Brain microvascular endothelial cell (primary cell): ENCODE results near the gene RC3H1.
"Not testable (repeated sequence)": the region's sequence is repeated elsewhere in the genome, so short reads cannot be mapped to it uniquely, and the experiment has no call there.

ENCODE experiments used
- DNase-seq: peaks from one replicate; pipeline ENCODE4 v3.0.0-alpha.2; 2020
- H3K27ac ChIP-seq: fragments of 250-450 bp; sonication (Bioruptor Pico); 2 replicates; pipeline ENCODE4 v1.5.1; 2020; ENCODE audit warnings: mild to moderate bottlenecking, moderate library complexity
- H3K27me3 ChIP-seq: fragments of 250-450 bp; sonication (Bioruptor Pico); replicated peaks from 2 replicates; pipeline ENCODE4 v1.5.1; 2020; ENCODE audit warnings: mild to moderate bottlenecking
- H3K36me3 ChIP-seq: fragments of 250-450 bp; sonication (Bioruptor Pico); replicated peaks from 2 replicates; pipeline ENCODE4 v1.5.1; 2020; ENCODE audit warnings: mild to moderate bottlenecking
- H3K4me3 ChIP-seq: 2 replicates; pipeline ENCODE4 v1.5.1; 2011; ENCODE audit warnings: low read depth, mild to moderate bottlenecking, control low read depth, low read length, moderate library complexity
- in situ Hi-C: cut with HindIII; loops from 2 replicates; pipeline ENCODE4 v1.10.0; 2017; ENCODE audit warnings: low sequenced_read_pairs, low pct_ligation_motif_present
- TF ChIP-seq, protein P1 (sequence below): IDR thresholded peaks from 2 replicates; pipeline ENCODE4 v1.5.1; 2011; ENCODE audit warnings: low read depth, mild to moderate bottlenecking, moderate library complexity, low read length, control low read depth, inconsistent platforms; ENCODE audit errors: missing control alignments

The RC3H1 gene

DNA sequence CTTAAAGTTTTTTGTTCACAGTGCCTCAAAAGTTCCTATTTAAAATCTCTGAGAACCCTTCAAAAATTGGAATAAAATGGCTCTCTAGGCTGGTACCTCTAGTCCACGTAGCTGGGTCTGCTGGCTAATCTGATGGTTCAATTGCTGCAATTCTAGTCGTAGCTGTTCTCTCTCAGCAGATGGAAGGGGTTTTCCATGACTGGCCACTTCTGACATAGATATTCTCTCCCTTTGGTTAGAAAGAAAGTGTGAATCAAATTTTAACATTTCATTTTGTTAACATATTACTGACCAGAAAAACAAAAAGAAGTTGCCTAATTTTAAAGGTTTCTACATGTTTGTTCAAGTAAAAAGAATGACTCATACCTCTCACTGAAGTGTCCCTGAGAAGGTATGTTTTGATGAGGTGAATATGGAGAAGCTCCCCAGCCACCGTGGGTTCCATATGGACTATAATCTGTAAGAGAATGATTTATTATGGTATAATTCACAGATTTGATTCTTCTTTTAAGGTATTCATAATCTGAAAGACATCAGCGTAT lies 75.7 kb downstream of the RC3H1 start:
- Histone ChIP-seq H3K36me3 (peaks cover 50% of the 10 kb centered on the region), H3K27me3 (no peaks in the 10 kb centered on the region), H3K27ac (no peak overlapping the region), H3K4me3 (no peak overlapping the region)
- TF ChIP-seq, protein P1, sequence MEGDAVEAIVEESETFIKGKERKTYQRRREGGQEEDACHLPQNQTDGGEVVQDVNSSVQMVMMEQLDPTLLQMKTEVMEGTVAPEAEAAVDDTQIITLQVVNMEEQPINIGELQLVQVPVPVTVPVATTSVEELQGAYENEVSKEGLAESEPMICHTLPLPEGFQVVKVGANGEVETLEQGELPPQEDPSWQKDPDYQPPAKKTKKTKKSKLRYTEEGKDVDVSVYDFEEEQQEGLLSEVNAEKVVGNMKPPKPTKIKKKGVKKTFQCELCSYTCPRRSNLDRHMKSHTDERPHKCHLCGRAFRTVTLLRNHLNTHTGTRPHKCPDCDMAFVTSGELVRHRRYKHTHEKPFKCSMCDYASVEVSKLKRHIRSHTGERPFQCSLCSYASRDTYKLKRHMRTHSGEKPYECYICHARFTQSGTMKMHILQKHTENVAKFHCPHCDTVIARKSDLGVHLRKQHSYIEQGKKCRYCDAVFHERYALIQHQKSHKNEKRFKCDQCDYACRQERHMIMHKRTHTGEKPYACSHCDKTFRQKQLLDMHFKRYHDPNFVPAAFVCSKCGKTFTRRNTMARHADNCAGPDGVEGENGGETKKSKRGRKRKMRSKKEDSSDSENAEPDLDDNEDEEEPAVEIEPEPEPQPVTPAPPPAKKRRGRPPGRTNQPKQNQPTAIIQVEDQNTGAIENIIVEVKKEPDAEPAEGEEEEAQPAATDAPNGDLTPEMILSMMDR, result no peak
- in situ Hi-C loops, result no loop called here
- no peak for DNase-seq

DNA sequence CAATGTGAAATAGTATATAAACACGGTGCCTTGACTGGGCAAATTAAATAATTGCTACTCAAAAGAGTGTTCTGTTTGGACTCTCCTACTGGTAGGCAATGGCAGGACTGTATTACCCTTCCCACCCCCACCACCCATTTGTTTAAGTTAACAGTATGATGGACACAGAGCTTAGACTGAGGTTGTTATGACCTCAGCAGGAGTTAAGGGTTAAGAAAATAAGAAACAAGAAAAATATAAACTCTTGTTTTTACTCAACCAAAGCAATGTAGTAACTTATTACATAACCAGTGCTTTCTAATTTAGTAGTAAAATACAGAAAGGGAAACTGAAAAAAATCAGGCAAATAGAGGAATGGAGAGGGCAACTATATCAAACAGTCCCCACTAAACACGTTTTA lies 85.1 kb downstream of the RC3H1 start:
- no peaks in the 10 kb centered on the region for H3K27me3 ChIP-seq
- peaks cover 32% of the 10 kb centered on the region for H3K36me3 ChIP-seq
- H3K27ac ChIP-seq, result no peak overlapping the region
- in situ Hi-C loops, result no loop called here
- DNase-seq, result no peak
- TF ChIP-seq, protein P1, result no peak
- H3K4me3 ChIP-seq, result no peak overlapping the region

DNA sequence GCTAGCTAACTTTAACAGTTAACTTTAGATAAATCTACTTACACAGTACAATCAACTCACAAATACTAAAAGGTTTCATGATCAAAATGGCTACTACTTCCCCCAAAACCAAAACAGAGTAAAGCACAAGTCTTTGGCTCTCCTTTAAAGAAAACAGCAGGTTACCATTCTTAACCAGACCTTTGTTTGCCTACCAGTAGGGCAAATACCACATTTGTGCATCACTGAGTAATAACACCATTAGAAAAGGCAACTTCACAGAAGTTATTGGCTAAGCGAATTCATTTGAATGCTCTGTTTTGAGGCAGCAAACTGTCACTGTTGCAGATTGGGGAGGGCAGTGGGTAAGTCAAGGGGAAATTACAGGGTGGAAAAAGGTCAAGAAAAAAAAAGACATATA lies 87.7 kb downstream of the RC3H1 start:
- H3K36me3 ChIP-seq, result peaks cover 17% of the 10 kb centered on the region
- in situ Hi-C loops, result no loop called here
- no peak overlapping the region for H3K4me3 ChIP-seq
- no peaks in the 10 kb centered on the region for H3K27me3 ChIP-seq
- TF ChIP-seq, protein P1, result no peak
- DNase-seq, result no peak
- H3K27ac ChIP-seq, result no peak overlapping the region

DNA sequence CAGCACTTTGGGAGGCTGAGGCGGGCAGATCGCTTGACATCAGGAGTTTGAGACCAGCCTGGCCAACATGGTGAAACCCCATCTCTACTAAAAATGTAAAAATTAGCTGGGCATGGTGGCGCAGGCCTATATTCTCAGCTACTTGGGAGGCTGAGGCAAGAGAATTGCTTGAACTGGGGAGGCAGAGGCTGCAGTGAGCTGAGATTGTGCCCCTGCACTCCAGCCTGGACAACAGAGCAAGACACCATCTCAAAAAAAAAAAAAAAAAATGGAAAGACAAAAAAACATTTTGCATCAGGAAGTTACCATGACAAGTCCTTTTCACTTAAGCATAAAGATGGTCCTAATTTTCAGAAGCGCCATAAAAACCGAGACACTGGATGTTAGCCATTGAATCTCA lies 91.6 kb downstream of the RC3H1 start:
- H3K27me3 ChIP-seq, DNase-seq, H3K36me3 ChIP-seq, H3K27ac ChIP-seq, H3K4me3 ChIP-seq, in situ Hi-C loops: not testable (repeated sequence)

DNA sequence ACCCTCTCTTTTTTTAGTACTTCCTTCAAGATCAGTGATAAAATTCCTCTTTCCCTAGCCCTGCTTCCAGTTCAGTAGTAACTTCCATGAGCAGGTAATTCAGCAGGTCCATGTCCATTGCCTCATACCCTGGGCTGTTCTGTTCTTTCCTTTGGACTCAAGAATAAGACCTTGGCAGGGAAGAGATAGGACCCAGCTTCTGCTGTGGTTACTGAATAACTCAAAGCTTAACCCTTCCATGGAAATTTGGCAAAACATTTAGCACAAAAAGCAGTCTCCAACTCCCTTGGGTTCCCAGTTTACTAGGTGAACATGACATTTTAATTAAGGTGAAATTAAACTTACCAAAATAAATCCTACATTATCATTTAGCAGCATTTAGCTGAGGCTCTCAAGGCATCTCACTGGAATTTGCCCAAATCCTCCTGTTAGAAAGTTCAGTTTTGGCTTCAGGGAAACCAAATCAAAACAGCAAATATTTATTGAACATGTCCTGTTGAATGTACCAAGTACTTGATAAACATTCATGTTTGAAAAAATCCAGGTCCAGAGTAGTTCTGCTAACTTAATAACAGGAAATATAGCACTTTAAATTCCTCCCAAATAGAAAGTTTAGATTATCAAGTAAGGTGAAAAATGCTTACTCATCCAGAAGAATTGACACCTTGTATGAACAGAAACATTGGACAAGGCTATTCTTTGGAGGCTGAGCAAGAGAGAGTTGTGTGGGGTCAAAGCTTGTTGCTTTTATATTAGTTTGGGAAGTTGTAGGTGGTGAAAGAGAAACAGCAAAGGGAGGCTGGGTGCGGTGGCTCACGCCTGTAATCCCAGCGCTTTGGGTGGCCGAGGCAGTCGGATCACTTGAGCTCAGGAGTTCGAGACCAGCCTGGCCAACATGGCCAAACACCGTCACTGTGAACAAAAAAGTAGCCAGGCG lies 96.6 kb downstream of the RC3H1 start:
- H3K4me3 ChIP-seq, result no peak overlapping the region
- no peaks in the 10 kb centered on the region for H3K36me3 ChIP-seq
- DNase-seq, result no peak
- in situ Hi-C loops, result no loop called here
- H3K27me3 ChIP-seq, result no peaks in the 10 kb centered on the region
- H3K27ac ChIP-seq, result no peak overlapping the region
- TF ChIP-seq, protein P1, result no peak

DNA sequence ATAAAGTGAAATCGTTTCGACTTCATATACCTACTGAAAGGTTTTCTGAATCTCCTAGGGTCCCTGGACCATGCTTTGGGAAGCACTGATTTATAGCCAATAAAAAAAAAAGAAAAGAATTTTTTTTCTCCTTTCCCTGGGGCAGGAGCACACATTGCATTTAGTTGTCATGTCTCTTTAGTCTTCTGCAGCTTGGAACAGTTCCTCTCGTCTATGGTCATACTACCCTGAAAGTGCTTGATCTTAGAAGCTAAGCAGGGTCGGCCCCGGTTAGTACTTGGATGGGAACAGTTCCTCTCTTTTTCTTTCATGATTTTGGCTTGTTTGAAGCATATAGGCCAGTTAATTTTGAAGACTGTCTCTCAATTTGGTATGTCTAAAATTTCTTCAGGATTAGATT lies 101.3 kb downstream of the RC3H1 start:
- TF ChIP-seq, protein P1, result no peak
- no peak overlapping the region for H3K27ac ChIP-seq
- DNase-seq, result no peak
- in situ Hi-C loops, result no loop called here
- H3K27me3 ChIP-seq, result no peaks in the 10 kb centered on the region
- H3K4me3 ChIP-seq, result no peak overlapping the region
- H3K36me3 ChIP-seq, result no peaks in the 10 kb centered on the region
